ENCODE measurements around the gene SGF29. TPM values are rescaled to one million over a fixed set of nuclear protein-coding genes. Genes with fewer than 3 reads are reported as not detected.
"Not testable (repeated sequence)": the region's sequence is repeated elsewhere in the genome, so short reads cannot be mapped to it uniquely, and the experiment has no call there.

The SGF29 gene
- total RNA-seq, 1 experiment from 2014 or later: 4.7 TPM

DNA sequence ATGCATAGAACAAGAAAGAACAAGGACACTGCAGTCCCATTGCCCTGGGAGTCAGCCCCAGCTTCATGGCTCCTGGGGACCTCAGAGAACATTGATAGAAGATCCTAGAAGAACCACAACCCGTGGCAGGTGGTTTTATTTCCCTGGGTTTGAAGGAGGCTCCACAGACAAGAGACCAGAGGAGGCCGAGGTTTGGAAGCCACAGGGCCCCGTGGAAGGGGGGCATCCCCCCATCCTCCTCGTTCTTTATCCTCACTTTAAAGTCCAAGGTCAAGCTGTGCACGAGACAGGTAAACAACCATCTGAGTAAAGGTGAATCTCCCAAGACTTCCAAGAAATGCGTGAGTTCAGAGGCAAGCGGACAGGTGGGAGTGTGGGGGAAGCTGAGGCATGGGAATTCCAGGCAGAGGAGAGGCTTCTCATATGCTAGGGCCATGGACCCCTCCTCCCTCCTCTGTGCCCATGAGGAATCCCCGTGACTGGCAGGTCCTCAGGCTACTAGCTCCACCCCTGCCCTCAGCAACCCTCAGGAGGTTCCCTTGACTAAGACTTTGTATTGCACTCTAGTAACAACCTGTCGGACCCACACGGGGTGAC is 57.0 kb downstream of the SGF29 start:
- no peak overlapping the region for H3K4me3 ChIP-seq
- H3K27me3 ChIP-seq: no peaks in the 10 kb centered on the region
- H3K9me3 ChIP-seq: no peaks in the 10 kb centered on the region
- no peak for DNase-seq
- no peaks in the 10 kb centered on the region for H3K36me3 ChIP-seq

- not testable (repeated sequence) for H3K9me3 ChIP-seq, H3K27me3 ChIP-seq, H3K36me3 ChIP-seq, DNase-seq, H3K4me3 ChIP-seq
Measured at GRCh38 chr16:28612359-28613280, 58.9 kb downstream of the SGF29 start.

DNA sequence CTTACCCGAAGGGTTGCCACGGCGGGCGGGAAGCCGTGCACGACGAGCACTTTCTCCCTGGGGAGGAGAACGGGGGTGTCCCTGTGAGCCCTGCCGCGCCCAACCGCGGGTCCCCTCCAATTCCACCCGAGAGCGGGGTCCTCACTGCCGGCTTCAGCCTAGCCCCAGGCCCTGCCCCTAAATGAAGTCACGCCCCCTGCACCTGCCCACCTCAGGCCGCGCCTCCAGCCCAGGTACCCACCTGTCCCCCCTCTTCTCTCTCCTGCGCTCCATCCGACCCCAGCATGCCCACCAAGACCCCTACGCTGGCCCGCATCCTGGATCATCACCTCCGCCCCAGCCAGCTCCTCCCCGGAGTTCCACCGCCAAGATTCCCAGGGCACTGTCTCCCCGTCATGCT is 60.2 kb downstream of the SGF29 start:
- not testable (repeated sequence) for DNase-seq, H3K9me3 ChIP-seq, H3K4me3 ChIP-seq, H3K36me3 ChIP-seq, H3K27me3 ChIP-seq

GRCh38 chr16:28614561-28614960 is 60.8 kb downstream of the SGF29 start:
- DNase-seq, H3K27me3 ChIP-seq, H3K4me3 ChIP-seq, H3K9me3 ChIP-seq, H3K36me3 ChIP-seq: not testable (repeated sequence)

DNA sequence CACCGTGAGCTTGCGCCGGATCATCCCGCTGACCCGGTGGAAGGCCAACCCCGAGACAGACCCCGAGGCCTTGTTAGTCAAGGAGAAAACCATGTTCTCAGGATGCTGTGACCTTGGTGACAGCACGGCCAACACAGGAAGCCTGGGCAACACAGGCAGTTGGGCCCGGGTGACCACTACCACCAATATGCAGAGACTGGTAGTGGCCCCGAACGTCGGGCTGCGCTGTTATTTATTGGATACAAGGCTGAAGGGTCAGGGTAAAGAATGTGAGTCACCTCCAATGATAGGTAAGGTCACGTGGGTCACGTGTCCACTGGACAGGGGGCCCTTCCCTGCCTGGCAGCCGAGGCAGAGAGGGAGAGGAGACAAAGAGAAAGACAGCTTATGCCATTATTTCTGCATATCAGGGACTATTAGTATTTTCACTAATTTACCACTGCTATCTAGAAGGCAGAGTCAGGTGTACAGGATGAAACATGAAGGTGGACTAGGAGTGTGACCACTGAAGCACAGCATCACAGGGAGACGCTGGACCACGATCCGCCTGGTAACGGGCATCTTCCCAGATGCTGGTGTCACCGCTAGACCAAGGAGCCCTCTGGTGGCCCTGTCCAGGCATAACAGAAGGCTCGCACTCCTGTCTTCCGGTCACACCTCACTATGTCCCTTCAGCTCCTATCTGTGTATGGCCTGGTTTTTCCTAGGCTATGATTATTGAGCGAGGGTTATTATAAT is 61.9 kb downstream of the SGF29 start:
- not testable (repeated sequence) for H3K9me3 ChIP-seq, H3K4me3 ChIP-seq, H3K36me3 ChIP-seq, H3K27me3 ChIP-seq
- DNase-seq: peak; percentile 54

GRCh38 chr16:28616224-28616577 is 62.5 kb downstream of the SGF29 start:
- H3K27me3 ChIP-seq, DNase-seq, H3K36me3 ChIP-seq, H3K9me3 ChIP-seq, H3K4me3 ChIP-seq: not testable (repeated sequence)

DNA sequence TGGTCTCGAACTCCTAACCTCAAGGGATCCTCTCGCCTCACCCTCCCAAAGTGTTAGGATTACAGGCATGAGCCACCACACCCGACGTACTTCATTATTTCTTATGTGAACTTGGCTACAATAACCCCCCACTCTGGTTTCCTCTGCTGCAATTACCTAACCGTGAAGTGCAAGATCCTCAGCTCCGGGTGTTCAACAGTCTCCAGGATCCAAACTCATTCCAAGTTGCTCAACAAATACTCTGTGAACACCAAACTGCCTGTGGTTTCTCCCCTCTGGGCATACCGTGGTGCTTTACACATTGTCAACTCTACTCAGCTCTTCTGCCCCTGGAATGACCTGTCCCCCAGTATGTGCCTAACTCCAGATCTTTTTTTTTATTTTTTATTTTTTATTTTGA is 62.9 kb downstream of the SGF29 start:
- H3K4me3 ChIP-seq: no peak overlapping the region
- H3K9me3 ChIP-seq: no peaks in the 10 kb centered on the region
- no peaks in the 10 kb centered on the region for H3K27me3 ChIP-seq
- no peaks in the 10 kb centered on the region for H3K36me3 ChIP-seq
- DNase-seq: no peak

DNA sequence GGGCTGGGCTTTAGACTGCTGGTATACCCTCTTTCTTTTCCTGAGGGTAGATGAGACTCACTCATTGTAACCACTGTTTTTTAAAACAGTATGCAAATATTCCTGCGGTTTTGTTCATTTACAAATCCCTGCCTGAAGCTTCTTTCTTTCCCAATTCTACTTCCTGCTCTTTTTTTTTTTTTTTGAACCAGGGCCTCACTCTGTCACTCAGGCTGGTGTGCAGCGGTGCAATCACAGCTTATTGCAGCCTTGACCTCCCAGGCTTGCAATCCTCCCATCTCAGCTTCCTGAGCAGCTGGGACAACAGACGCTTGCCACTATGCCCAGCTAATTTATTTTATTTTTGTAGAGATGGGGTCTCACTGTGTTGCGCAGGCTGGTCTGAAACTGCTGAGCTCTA is 64.2 kb downstream of the SGF29 start:
- H3K36me3 ChIP-seq: no peaks in the 10 kb centered on the region
- no peak for DNase-seq
- H3K9me3 ChIP-seq: no peaks in the 10 kb centered on the region
- H3K27me3 ChIP-seq: no peaks in the 10 kb centered on the region
- no peak overlapping the region for H3K4me3 ChIP-seq

- not testable (repeated sequence) for H3K27me3 ChIP-seq, H3K9me3 ChIP-seq, H3K36me3 ChIP-seq, H3K4me3 ChIP-seq, DNase-seq
Measured at GRCh38 chr16:28620316-28620715, 66.6 kb downstream of the SGF29 start.

DNA sequence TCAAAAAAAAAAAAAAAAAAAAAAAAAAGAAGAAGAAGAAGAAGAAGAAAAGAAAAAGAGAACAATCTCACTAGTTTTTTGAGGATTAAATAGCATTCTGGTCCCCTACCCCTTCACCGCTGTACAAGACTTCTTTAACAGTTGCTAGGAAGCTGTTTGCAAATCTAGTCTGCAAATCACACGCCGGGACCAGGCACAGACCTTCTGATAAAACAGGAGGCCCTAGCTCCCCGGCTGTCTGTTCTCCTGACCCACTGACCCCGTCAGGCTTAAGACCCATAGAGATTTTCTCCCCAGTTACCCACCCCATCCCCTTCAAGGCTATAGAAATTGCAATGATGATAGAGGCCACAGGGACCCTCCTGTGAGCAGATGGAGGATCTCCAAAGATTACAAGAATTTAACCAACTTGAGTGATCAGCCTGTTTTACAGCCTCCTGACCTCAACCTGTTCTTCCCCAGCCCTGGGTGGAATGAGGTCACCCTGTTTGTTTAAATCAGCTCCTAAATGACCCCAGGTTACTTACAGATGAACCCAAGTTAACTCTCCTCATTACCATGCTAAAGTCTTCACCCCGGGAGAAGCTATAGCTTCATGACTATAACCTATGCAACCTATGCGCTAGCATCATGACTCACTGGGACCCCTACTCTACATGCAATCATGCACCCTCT is 67.9 kb downstream of the SGF29 start:
- Histone ChIP-seq H3K27me3 (no peaks in the 10 kb centered on the region), H3K36me3 (no peaks in the 10 kb centered on the region), H3K4me3 (no peak overlapping the region), H3K9me3 (no peaks in the 10 kb centered on the region)
- no peak for DNase-seq

GRCh38 chr16:28622532-28623171 is 68.9 kb downstream of the SGF29 start:
- H3K9me3 ChIP-seq, H3K27me3 ChIP-seq, H3K36me3 ChIP-seq, DNase-seq, H3K4me3 ChIP-seq: not testable (repeated sequence)

DNA sequence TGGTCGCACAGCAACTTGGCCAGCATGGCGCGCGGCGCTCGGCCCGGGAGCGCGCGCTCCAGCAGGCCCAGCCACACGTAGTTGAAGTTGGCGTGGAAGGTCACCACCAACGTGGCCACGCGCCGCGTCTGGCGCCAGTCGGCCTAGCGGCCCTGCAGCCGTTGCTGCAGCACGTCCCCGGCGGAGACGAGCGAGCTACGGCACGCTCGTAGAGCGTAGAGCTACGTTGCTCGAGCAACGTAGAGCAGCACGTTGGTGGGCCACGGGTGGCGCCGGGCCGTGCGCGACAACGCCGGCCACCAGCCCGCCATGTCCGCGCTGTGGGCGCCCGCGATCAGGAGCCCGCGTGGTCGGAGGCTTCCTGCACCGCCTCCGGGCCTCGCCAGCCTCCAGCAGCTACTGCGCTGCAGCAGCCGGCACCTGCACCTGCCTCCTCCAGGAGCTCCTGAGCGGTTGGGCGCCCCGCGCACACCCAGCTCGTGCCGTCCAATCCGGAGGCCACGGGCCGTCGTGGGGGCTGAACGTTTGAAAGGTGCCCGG is 69.5 kb downstream of the SGF29 start:
- no peak overlapping the region for H3K4me3 ChIP-seq
- no peaks in the 10 kb centered on the region for H3K27me3 ChIP-seq
- no peaks in the 10 kb centered on the region for H3K9me3 ChIP-seq
- DNase-seq: no peak
- no peaks in the 10 kb centered on the region for H3K36me3 ChIP-seq

GRCh38 chr16:28630905-28631304 is 77.2 kb downstream of the SGF29 start:
- H3K4me3 ChIP-seq, H3K9me3 ChIP-seq, H3K36me3 ChIP-seq, H3K27me3 ChIP-seq, DNase-seq: not testable (repeated sequence)

GRCh38 chr16:28636093-28636823 is 82.5 kb downstream of the SGF29 start:
- H3K4me3 ChIP-seq, H3K27me3 ChIP-seq, H3K36me3 ChIP-seq, H3K9me3 ChIP-seq: not testable (repeated sequence)
- peak; percentile 38 for DNase-seq

GRCh38 chr16:28637765-28638164 is 84.0 kb downstream of the SGF29 start, which contains the start of gene NPIPB8:
TSS of gene NPIPB8 (plus strand) at chr16:28638065. CDS start at chr16:28638361, 296 bp downstream.
- not testable (repeated sequence) for H3K36me3 ChIP-seq, H3K9me3 ChIP-seq, H3K4me3 ChIP-seq, H3K27me3 ChIP-seq, DNase-seq

DNA sequence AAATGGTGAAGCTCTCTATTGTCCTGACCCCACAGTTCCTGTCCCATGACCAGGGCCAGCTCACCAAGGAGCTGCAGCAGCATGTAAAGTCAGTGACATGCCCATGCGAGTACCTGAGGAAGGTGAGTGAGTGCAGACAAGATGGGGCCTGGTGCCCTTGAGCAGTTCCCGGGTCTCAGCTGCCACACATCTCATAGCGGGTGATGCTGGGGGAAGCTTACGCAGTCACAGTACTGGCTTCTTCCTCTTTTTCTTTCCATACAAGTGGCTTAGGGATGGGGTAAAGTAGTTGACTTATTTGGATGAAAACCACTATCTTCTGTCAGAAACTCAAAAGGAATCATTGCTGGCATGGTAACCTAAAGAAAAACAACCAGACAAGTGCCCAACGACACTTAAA is 84.6 kb downstream of the SGF29 start:
- not testable (repeated sequence) for H3K4me3 ChIP-seq, H3K27me3 ChIP-seq, DNase-seq, H3K36me3 ChIP-seq, H3K9me3 ChIP-seq

All from MG63 (cell line).